HG03575 (cell line): ENCODE results near the gene NUDT3.
"Not testable (repeated sequence)": the region's sequence is repeated elsewhere in the genome, so short reads cannot be mapped to it uniquely, and the experiment has no call there.

Experiments
- ATAC-seq: cut with Tn5 transposase; IDR thresholded peaks from one replicate; pipeline ENCODE4 v1.9.1; 2021; ENCODE audit not compliant: unreplicated experiment, insufficient number of reproducible peaks, low FRiP score; ENCODE audit errors: extremely low read depth

NUDT3 gene

DNA sequence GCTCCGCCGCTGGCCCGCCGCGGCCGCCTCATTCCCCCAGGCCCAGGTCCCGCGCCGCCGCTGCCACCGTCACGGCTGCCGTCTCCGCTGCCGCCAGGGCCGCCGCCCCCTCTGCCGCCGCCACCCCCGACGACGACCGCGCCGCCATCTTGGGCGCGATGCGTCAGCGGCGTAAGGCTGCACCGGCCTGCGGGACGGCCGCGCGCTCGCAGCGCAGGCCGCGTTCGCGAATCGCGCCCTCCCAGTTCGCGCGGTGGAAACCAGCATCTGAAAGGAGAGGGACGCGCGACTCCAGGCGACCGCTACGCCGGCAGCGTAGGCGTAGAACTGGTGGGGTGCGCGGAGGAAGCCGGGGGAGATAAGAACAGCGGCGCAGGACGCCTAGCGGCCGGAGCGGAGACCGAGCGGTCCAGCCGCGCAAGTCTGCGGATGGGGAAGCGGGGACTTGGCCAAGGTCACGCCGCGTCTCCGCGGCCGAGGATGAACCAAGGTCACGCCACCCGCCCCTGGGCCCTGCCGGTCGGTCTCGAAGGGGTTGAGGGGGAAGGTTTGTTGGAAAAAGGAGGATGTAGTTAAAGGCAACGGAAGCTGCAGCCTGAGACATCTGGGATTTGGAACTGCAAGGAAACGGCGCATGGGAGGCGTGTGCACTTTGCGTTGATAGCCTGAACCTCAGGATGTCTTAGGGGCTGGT lies at the start of gene NUDT3:
TSS of gene NUDT3 (minus strand) at position 173 of the 694 bp plus-strand sequence. CDS start 307 bp downstream, outside the sequence.
- peak; percentile 33 for ATAC-seq

DNA sequence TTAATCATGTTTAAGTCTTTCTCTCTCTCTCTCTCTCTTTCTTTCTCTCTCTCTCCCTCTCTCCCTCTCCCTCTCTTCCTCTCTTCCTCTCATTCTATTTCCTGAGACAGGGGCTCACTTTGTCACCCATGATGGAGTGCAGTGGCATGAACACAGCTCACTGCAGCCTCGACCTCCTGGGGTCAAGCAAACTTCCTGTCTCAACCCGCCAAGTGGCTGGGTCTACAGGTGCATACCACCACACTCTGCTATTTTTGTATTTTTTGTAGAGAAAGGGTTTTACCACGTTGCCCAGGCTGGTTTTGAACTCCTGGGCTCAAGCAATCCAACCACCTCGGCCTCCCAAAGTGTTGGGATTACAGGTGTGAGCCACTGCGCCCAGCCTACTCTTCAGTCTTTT lies 49.1 kb upstream of the NUDT3 start:
- ATAC-seq: no peak

DNA sequence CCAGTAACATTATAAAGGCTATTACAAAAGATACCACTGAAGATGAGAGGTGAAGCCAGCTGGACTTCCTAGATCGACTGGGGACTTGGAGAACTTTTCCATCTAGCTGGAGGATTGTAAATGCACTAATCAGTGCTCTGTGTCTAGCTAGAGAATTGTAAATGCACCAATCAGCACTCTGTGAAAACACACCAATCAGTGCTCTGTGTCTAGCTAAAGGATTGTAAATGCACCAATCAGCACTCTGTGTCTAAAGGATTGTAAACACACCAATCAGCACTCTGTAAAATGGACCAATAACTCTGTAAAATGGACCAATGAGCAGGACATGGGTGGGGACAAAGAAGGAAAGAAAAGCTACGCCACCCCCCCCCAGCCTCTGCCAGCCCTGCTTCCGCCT lies 47.0 kb upstream of the NUDT3 start:
- no peak for ATAC-seq

DNA sequence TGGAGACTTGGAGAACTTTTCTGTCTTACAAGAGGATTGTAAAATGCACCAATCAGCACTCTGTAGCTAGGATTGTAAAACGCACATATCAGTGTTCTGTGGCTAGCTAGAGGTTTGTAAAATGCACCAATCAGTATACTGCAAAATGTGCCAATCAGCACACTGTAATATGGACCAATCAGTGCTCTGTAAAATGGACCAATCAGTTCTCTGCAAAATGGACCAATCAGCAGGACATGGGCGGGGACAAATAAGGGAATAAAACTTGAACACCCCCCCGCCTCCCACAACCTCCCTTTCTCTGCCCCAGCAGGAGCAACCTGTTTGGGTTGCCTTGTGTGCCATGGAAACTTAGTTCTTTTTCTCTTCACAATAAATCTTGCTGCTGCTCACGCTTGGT lies 46.2 kb upstream of the NUDT3 start:
- no peak for ATAC-seq

DNA sequence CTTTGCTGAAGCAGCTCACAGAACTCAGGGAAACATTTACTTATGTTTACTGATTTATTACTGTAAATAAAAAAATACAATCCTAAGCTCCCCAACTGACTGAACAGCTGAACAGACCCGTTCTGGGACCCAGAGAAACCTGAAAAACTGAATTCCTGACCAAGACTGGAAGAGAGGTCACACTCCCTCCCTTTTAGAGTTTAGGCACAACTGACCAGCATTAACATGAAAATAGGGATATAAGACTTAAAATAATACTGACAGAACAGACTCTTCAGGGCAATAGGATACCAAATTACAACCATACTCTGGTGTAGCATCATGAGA lies 45.1 kb upstream of the NUDT3 start:
- ATAC-seq: no peak

DNA sequence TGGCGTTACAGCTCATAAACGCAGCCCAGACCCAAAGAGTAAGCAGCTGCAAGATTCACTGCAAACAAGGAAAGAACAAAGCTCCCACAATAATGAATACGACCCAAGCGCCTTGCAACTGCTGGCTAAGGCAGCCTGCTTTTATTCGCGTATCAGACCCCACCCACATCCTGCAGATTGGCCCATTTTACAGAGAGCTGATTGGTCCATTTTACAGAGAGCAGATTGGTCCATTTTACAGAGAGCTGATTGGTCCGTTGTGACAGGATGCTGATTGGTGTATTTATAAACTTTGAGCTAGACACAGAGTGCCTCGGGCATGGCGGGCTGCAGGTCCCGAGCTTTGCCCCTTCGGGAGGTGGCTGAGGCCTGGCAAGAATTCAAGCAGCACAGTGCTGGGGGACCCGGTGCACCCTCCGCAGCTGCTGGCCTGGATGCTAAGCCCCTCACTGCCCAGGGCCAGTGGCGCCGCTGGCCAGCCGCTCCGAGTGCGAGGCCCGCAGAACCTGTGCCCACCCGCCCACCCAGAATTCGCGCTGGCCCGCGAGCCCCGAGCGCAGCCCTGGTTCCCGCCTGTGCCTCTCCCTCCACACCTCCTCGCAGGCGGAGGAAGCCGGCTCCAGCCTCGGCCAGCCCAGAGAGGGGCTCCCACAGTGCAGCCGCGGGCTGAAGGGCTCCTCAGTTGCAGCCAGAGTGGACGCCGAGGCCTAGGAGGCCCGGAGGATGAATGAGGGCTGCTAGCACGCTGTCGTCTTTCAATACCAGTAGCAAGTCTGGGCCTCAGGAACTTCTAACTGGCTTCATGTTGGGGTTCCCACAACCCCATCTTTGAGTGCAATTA lies 44.6 kb upstream of the NUDT3 start:
- no peak for ATAC-seq

DNA sequence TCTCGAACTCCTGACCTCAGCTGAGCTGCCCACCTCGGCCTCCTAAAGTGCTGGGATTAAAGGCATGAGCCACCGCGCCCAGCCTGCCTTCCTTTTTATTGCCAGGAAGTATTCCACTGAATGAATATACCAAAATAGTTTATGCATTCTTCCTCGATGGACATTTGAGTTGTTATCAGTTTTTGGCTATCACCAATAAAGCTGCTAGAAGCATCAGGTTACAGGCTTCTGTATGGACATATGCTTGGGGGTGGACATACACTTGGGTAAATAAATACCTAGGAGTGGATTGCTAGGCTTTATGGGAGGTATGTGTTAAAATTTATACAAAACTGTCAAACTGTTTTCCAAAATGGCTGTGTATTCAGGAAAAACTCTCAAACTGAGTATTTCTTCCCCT lies 43.4 kb upstream of the NUDT3 start:
- ATAC-seq: no peak

DNA sequence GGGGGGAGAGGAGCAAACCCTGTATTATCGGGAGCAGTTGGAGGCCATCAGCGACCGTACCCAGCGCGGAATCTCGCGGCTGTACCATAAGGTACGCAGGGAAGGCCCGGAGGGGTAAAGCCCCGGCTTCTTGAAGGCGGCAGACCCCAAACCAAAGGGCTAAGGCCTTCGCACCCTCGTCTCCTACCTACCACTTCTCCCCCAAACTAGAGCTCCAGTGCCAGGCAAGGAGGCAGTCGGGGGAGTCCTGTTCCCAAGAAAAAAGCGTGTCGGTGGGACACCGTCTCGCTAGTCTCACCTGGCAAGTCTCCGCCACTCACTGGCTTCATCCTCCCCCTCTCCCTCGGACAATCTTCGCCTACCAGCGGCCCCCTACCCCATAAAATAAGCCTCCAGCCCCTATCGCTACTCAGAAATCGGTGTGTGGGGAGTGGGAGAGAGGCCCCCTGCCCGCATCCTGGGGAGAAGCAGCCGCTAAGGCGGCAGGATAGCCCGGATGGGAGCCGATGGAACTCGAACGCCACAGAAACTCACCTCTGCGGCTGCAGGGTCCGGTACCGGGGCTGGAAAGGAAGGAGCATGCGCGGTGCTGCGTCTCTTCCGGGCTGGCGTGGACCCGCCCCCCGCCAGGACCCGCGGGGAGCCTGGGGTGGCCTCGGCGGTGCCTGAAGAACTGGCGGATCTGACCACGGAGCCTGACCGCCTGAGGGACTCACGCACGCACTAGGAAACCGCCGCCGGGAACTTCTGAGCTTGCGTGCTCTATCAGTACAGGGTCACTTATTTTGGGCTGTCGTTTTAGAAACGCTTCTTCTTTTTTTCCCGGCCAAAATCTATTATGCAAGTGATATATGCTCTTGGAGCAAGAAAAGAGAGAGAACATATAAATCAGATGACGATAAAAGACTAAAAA lies 33.3 kb upstream of the NUDT3 start, which contains the start of gene RPS10:
TSS of gene RPS10 (minus strand) at position 572 of the 913 bp plus-strand sequence. CDS start 848 bp downstream, outside the sequence.
- ATAC-seq: no peak

DNA sequence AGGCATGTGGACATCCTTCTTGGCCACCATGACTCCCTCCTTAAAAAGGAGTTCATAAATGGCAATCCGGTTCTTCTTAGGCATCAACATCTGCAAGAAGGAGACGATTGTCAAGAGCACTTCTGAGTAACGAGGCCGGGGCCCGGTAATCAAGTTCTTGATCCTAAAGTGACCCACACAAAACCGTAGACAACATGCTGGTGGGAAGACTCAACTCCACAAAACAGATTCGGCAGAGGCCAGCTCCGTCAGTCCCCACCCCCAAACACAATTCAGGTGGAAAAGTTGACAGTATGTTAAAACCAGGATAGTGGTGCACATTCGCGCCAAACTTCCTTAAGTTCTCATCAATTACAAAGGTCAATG lies 32.6 kb upstream of the NUDT3 start:
- no peak for ATAC-seq

DNA sequence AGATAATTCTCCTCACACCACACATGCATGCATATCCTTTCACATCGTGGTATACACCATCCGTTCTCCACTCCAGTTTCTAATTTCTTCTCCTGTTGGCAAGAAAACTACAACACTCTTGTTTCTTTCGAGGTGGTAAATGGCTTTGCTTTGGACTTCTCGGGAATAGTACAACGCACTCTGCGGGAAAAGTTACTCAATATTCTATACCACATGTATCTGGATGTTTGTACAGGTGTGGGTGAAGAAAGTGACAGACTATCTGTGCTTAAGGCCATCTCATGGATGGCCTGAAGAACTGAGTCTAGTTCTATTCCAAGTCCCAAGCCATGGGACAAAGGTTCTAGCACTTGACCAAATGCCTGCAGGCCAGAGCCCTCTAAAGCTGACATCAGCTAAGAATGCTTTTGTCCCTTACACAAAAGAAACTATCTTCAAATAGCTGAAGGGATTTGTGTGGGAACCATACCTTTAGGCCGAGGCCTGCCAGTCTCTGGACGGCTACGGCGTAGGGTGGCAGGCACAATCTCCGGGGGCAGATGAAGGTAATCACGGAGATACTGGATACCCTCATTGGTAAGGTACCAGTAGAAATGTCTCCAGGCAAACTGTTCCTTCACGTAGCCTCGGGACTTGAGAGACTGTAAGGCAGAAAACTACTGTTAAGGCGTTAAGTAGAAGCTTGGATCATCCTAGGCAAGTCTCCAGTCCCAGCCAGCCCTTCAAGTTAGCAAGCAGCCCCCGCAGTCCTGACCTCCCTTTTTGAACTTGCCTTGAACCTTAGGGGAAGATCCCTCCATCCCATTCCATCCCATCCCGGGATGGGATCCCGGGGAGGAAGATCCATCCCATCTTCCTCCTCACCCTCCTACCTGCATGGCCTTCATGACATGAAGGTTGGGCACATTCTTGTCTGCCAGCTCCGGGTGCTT lies 32.0 kb upstream of the NUDT3 start:
- no peak for ATAC-seq

DNA sequence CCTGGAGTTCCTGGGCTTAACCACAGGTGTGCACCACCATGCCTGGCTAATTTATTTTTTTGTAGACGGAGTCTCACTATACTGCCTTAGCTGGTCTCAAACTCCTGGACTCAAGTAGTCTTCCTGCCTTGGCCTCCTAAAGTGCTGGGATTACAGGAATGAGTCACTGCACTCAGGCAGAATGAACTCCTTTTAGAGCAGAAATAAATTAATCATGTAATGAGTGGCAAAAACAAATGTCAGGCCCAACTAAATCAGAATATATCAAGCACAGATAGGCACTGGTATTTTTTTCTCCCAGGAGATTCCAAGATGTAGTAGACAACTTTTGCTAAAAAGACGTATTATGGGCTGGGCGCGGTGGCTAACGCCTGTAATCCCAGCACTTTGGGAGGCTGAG lies 30.8 kb upstream of the NUDT3 start:
- no peak for ATAC-seq

DNA sequence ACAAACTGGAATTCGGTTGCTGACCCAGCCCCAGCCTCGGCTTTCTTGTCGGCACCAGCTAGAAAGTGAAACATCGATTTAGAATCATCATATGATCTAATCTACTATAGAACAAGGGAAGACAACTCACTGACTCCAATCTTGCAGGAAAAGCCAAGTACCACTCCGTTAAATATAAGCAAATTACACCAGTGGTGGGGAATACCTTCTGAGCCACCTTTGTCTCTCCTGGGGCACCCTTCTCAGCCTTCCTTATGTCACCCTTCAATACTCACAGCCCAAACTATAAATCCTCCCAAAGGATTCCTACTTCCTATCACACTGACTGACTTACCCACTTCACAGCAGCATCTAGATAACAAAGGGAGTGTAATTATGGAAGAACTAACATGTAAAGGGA lies 25.9 kb upstream of the NUDT3 start:
- ATAC-seq: no peak

DNA sequence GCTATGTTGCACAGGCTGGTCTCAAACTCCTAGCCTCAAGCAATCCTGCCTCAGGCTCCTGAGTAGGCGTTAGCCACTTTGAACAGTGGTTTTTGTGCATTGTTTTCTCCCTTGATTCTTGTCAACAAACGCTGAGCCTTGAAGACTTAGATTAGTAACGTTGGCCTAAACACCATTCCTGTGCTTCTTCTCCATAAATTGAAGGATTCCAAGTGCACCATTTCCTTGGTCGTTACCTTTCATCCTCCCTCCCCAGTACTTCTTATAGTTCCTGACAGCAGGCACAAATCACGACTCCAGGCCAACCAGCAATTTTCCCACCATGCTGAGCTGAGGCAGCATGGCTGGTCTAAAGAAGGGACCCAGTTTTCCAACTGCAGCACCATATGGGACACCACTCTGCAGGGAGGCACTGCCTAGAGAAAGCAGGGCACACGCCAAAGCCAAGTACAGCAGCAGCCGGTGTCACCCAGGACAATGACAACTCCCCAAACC lies 24.5 kb upstream of the NUDT3 start:
- ATAC-seq: no peak

DNA sequence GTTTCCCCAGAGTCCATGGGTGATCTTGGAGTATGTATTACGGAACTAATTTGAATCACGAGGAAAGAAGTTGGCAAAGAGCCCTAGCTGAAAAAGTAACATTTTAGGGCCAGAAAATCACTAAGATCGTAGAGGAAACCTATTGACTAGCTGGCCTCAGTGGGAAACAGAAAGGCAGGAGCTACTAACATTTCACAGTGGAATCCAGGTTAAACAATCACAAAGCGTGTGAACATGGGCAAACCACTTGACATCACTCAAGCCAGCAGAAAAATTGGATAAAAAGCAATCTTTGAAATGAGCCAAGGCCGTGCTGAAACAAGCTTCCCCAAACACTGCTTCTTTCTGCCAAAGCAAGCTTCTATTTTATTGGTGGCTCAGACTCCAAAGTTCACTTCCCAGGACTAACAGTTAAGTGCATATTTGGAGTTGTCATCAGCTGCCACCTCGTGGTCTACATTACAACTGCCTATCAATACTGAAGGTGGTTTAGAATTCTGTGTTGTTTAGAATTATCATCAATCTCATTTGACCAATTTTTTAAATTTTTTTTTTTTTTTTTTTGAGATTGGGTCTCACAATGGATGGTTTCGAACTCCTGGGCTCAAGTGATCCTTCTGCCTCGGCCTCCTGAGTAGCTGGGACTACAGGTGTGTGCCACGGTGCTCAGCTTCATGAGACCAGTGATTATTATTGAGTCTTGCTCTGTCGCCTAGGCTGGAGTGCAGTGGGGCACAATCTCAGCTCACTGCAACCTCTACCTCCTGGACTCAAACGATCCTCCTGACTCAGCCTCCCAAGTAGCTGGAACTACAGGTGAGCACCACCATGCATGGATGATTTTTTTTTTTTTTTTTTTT lies 22.8 kb upstream of the NUDT3 start:
- ATAC-seq: no peak

DNA sequence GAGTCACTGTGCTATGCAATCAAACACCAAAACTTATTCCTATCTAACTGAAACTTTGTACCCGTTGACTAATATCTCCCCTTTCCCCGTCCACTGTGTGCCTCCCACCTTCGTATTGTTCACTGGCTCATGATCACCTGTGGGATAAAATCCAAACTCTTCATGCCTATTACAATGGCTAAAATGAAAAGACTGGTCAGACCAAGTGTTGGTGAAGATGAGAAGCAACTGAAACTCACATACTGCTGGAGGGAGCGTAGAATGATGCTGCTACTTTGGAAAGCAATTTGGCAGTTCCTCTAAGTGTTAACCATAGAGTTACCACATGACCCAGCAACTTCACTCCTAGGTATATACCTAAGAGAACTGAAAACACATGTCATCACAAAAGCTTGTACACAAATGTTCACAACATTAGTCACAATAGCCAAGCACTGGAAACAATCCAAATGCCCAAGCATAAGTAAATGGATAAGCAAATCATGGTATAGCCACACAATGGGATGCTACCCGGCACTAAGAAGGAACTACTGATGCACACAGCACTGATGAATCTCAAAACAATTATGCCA lies 20.3 kb upstream of the NUDT3 start:
- no peak for ATAC-seq

DNA sequence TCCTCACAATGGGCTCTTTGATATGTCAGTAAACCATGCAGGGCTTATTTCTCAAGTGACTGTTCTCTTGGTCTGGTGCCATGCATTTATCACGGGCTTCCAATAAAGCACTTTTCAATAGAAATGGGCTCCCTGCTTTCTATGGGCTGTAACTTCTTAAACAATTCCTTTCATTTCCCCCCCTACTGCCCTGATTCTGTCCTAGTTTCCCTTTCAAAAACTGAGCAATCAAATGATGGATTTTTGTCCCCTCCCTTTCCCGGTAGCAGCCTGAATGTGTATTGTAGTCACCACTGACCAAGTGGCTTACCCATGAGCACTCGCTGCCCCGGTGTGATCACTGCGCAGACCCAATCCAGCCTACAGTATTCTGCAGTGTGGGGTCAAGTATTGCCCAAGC lies 19.5 kb upstream of the NUDT3 start:
- no peak for ATAC-seq

DNA sequence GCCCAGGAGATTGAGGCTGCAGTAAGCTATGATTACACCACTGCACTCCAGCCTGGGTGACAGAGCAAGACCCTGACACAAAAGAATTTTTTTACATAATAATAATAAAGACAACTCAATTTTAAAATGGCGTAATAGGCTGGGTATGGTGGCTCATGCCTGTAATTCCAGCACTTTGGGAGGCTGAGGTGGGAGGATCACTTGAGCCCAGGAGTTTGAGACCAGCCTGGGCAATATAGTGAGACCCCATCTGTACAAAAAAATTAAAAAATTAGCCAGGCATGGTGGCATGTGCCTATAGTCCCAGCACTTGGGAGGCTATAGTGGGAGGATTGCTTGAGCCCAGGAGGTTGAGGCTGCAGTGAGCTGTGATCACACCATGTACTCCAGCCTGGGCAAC lies 15.4 kb upstream of the NUDT3 start:
- ATAC-seq: not testable (repeated sequence)
